Ishikawa (cell line): ENCODE results near the gene SCFD2.

Experiments
- CEBPB ChIP-seq: IDR thresholded peaks from 2 replicates; pipeline ENCODE4 v1.6.1; 2012
- CREB1 ChIP-seq: IDR thresholded peaks from 2 replicates; pipeline ENCODE4 v1.6.1; 2012; ENCODE audit warnings: low read depth
- EGR1 ChIP-seq: IDR thresholded peaks from 2 replicates; pipeline ENCODE4 v1.6.1; 2012
- EP300 ChIP-seq: IDR thresholded peaks from 2 replicates; pipeline ENCODE4 v1.6.1; 2012; ENCODE audit warnings: borderline replicate concordance
- FOXM1 ChIP-seq: IDR thresholded peaks from 2 replicates; pipeline ENCODE4 v1.6.1; 2012; ENCODE audit warnings: low read depth, borderline replicate concordance
- MAX ChIP-seq: IDR thresholded peaks from 2 replicates; pipeline ENCODE4 v1.6.1; 2012
- NFIC ChIP-seq: IDR thresholded peaks from 2 replicates; pipeline ENCODE4 v1.6.1; 2012
- RAD21 ChIP-seq: IDR thresholded peaks from 2 replicates; pipeline ENCODE4 v1.6.1; 2012; ENCODE audit warnings: low read depth
- REST ChIP-seq: IDR thresholded peaks from 2 replicates; pipeline ENCODE4 v1.6.1; 2012; ENCODE audit warnings: low read depth, mild to moderate bottlenecking
- TAF1 ChIP-seq: IDR thresholded peaks from 2 replicates; pipeline ENCODE4 v1.6.1; 2012; ENCODE audit warnings: low read depth, mild to moderate bottlenecking
- TCF12 ChIP-seq: IDR thresholded peaks from 2 replicates; pipeline ENCODE4 v1.6.1; 2012; ENCODE audit warnings: low read depth
- TEAD4 ChIP-seq: IDR thresholded peaks from 2 replicates; pipeline ENCODE4 v1.6.1; 2012
- USF1 ChIP-seq: IDR thresholded peaks from 2 replicates; pipeline ENCODE4 v1.6.1; 2012
- YY1 ChIP-seq: IDR thresholded peaks from 2 replicates; pipeline ENCODE4 v1.6.1; 2012; ENCODE audit warnings: low read depth
- ZBTB7A ChIP-seq: IDR thresholded peaks from 2 replicates; pipeline ENCODE4 v1.6.1; 2012; ENCODE audit warnings: low read depth

Gene SCFD2

GRCh38 chr4:53026233-53026632 is 339.6 kb downstream of the SCFD2 start:
- TF ChIP-seq MAX (no peak), TEAD4 (no peak), YY1 (no peak), USF1 (no peak), EGR1 (no peak), TAF1 (no peak), RAD21 (no peak), EP300 (no peak), TCF12 (no peak), NFIC (no peak), CREB1 (no peak)

GRCh38 chr4:53023677-53024299 is 342.1 kb downstream of the SCFD2 start:
- TF ChIP-seq CREB1 (no peak), EP300 (no peak)

GRCh38 chr4:53022513-53023100 is 343.3 kb downstream of the SCFD2 start:
- TF ChIP-seq REST (no peak), NFIC (0 out of 2 replicates have a peak, but pooled peaks have one; percentile 9), CREB1 (no peak), EGR1 (no peak), MAX (no peak)

- no peak for TF ChIP-seq TAF1
- TF ChIP-seq MAX: no peak
- no peak for TF ChIP-seq TCF12
- no peak for TF ChIP-seq YY1
- no peak for TF ChIP-seq EP300
Measured at GRCh38 chr4:53021754-53022512, 343.9 kb downstream of the SCFD2 start.

DNA sequence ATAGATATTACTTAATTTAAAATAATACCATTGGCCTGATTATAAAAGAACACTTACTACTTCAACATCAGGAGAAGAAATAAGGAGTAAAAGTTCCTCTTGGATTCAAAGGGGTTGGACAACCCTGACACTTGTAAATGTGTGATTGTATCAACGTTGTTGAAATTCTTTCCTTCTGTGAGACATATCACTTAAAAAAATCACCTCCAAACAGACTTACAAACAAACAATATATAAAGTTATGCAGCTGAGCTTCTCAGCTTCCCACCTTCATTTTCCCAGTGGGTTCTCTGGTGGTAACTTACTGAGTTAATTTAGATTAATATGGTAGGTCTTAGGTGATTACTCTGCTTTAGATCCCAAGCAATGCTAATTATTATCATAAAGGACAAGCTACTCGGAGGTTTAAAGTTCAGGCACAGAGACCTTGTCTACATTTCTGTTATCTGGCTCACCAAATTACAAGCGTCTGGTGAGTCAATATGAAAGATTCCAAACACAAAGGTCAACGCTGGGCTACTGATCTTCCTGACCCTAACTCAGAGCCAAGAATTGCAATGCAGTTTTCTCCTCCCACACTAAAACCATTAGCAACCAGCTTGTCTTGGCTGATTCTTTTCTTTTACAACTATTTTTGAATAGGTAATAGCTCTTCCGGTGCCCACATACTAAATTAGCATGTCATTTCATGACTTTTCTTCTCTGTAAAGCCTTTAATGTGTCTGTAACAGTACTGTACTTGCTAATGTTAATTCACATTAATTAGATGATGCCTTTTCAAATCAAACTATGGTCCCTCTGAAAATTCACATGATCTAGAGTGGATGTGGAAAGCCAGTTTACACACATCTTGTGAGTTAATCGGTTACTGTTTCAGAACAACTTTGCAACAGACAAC is 346.1 kb downstream of the SCFD2 start:
- TF ChIP-seq RAD21 (no peak), MAX (no peak), YY1 (no peak), TEAD4 (no peak), FOXM1 (no peak), TCF12 (no peak), REST (no peak), NFIC (no peak), CREB1 (no peak), EP300 (no peak), ZBTB7A (no peak), USF1 (no peak), CEBPB (no peak), TAF1 (no peak), EGR1 (no peak)
